ENCODE results near the gene TDRD10.

The TDRD10 gene

GRCh38 chr1:154460695-154461260, 41.2 kb upstream of the TDRD10 start:
- no peak overlapping the region for H3K4me3 ChIP-seq (ENCODE audit: control insufficient read depth, low read depth, low read length)
- no peak for TF ChIP-seq CTCF (IDR thresholded peaks at IDR 0.05; ENCODE audit: control insufficient read depth, insufficient read depth, low read depth, low read length, missing control alignments)
- no peak for DNase-seq (ENCODE audit: low read depth)

- DNase-seq (ENCODE audit: low read depth) = no peak
- H3K4me3 ChIP-seq (ENCODE audit: control insufficient read depth, low read depth, low read length) = no peak overlapping the region
Measured at GRCh38 chr1:154463512-154463990, 38.5 kb upstream of the TDRD10 start.

GRCh38 chr1:154465621-154466195, 36.3 kb upstream of the TDRD10 start:
- no peak for DNase-seq (ENCODE audit: low read depth)
- TF ChIP-seq CTCF (IDR thresholded peaks at IDR 0.05; ENCODE audit: control insufficient read depth, insufficient read depth, low read depth, low read length, missing control alignments) = no peak
- no peak overlapping the region for H3K4me3 ChIP-seq (ENCODE audit: control insufficient read depth, low read depth, low read length)

More at GRCh38 chr1:154463512-154463990, 38.5 kb upstream of the TDRD10 start:
- no peak for TF ChIP-seq CTCF (IDR thresholded peaks at IDR 0.05; ENCODE audit: control insufficient read depth, insufficient read depth, low read depth, low read length, missing control alignments)

GRCh38 chr1:154466206-154466605, 35.8 kb upstream of the TDRD10 start:
- TF ChIP-seq CTCF (IDR thresholded peaks at IDR 0.05; ENCODE audit: control insufficient read depth, insufficient read depth, low read depth, low read length, missing control alignments) = no peak
- DNase-seq (ENCODE audit: low read depth) = no peak
- no peak overlapping the region for H3K4me3 ChIP-seq (ENCODE audit: control insufficient read depth, low read depth, low read length)

GRCh38 chr1:154466921-154467417, 35.0 kb upstream of the TDRD10 start:
- peak; percentile 52 for TF ChIP-seq CTCF (IDR thresholded peaks at IDR 0.05; ENCODE audit: control insufficient read depth, insufficient read depth, low read depth, low read length, missing control alignments)
- DNase-seq (ENCODE audit: low read depth) = no peak
- no peak overlapping the region for H3K4me3 ChIP-seq (ENCODE audit: control insufficient read depth, low read depth, low read length)

GRCh38 chr1:154467434-154468102, 34.5 kb upstream of the TDRD10 start:
- no peak for DNase-seq (ENCODE audit: low read depth)
- no peak for TF ChIP-seq CTCF (IDR thresholded peaks at IDR 0.05; ENCODE audit: control insufficient read depth, insufficient read depth, low read depth, low read length, missing control alignments)
- H3K4me3 ChIP-seq (ENCODE audit: control insufficient read depth, low read depth, low read length) = no peak overlapping the region

Data from AG09309 (cell line).